ENCODE measurements around the gene LEFTY2.
"Not testable (repeated sequence)": the region's sequence is repeated elsewhere in the genome, so short reads cannot be mapped to it uniquely, and the experiment has no call there.

LEFTY2 gene

DNA sequence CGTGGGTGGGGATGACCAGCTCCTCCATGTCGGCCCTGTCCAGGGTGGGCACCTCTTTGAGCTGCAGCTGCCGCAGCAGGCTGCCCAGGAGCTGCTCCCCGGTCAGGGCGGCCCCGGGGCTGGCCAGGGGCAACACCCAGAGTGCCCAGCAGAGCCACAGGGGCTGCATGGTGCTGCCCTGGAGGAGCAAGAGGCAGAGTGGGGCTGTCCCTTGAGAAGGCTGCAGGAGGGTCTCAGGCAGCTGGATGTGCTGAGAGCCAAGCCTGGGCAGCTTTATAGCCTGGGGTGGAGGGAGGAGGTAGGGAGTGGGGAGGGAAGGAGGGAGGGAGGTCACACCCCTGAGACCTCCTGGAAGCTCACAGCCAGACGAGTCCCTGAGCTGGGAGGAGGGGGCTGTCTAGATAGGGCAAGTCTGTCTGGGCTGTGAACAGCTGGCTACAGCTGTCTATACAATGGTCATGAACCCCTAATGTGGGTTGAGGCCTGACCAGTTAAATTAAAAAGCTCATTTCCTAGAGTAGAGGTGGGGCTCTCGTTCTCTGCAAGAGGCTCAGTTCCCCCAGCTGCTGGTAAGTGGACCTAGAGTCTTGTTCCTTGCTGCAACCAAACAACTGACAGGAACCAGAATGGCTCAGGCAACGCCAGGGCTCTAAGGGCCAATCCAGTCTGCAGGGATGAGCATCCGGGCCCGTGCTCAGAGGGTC is 52.0 kb downstream of the LEFTY2 start, which contains the start of gene LEFTY1:
TSS of gene LEFTY1 (minus strand) at position 249 of the 704 bp plus-strand sequence. CDS start at position 169, 80 bp downstream.
- Histone ChIP-seq H3K4me1 (ENCODE audit: insufficient read depth, insufficient read length) (peaks cover 28% of the 10 kb centered on the region), H3K9ac (ENCODE audit: insufficient read length, low read depth) (peak within 1 kb of the TSS; percentile 66), H3K36me3 (ENCODE audit: insufficient read depth, insufficient read length, low read length) (no peaks in the 10 kb centered on the region), H3K27me3 (ENCODE audit: insufficient read depth, insufficient read length) (peaks cover under 1% of the 10 kb centered on the region), H3K9me3 (ENCODE audit: insufficient read depth, low read length) (no peaks in the 10 kb centered on the region), H3K4me3 (ENCODE audit: insufficient read length, low read depth) (no peak within 1 kb of the TSS)
- TF ChIP-seq ZNF274 (IDR thresholded peaks at IDR 0.05; ENCODE audit: low read depth, low read length) (no peak), SUZ12 (IDR thresholded peaks at IDR 0.05; ENCODE audit: extremely low read depth, insufficient read depth, insufficient read length) (no peak), YY1 (IDR thresholded peaks at IDR 0.05; ENCODE audit: insufficient read depth, insufficient read length) (no peak)
- no peak for DNase-seq (ENCODE audit: low read depth, low spot score)

DNA sequence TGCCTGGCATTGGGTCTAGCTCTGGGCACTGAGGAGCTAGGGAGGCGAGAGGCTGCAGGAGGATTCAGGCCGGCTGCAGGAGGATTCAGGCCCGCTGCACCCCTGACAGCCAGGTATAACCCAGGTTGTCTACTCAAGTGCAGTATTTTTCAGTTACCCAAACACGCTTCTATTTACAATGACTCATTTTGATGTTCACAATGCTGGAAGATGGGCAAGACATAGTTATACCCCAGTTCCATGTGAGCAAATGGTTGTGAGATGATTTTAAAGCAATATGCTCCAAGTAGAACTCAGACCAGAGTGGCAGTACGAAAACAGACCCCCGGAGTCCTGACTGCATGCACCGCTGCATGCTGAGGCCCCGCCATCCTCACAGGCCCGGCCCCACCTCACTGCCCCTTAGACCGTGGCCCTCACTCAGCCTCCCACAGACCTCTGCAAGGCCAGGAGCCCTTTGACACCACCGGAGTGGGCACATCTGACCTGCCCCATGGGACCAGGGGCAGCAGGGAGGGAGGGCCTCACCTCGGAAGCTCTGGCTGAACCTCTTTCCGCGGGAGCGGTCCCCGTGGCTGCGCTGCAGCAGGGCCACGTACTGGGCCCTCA is 52.6 kb downstream of the LEFTY2 start:
- peaks cover 28% of the 10 kb centered on the region for H3K4me1 ChIP-seq (ENCODE audit: insufficient read depth, insufficient read length)
- DNase-seq (ENCODE audit: low read depth, low spot score) = no peak
- peaks cover 6% of the 10 kb centered on the region for H3K27me3 ChIP-seq (ENCODE audit: insufficient read depth, insufficient read length)
- H3K4me3 ChIP-seq (ENCODE audit: insufficient read length, low read depth) = no peak overlapping the region
- H3K36me3 ChIP-seq (ENCODE audit: insufficient read depth, insufficient read length, low read length) = no peaks in the 10 kb centered on the region
- no peak for TF ChIP-seq YY1 (IDR thresholded peaks at IDR 0.05; ENCODE audit: insufficient read depth, insufficient read length)
- TF ChIP-seq SUZ12 (IDR thresholded peaks at IDR 0.05; ENCODE audit: extremely low read depth, insufficient read depth, insufficient read length) = no peak
- no peak for TF ChIP-seq ZNF274 (IDR thresholded peaks at IDR 0.05; ENCODE audit: low read depth, low read length)
- peak overlapping the region; percentile 66 for H3K9ac ChIP-seq (ENCODE audit: insufficient read length, low read depth)
- H3K9me3 ChIP-seq (ENCODE audit: insufficient read depth, low read length) = no peaks in the 10 kb centered on the region

DNA sequence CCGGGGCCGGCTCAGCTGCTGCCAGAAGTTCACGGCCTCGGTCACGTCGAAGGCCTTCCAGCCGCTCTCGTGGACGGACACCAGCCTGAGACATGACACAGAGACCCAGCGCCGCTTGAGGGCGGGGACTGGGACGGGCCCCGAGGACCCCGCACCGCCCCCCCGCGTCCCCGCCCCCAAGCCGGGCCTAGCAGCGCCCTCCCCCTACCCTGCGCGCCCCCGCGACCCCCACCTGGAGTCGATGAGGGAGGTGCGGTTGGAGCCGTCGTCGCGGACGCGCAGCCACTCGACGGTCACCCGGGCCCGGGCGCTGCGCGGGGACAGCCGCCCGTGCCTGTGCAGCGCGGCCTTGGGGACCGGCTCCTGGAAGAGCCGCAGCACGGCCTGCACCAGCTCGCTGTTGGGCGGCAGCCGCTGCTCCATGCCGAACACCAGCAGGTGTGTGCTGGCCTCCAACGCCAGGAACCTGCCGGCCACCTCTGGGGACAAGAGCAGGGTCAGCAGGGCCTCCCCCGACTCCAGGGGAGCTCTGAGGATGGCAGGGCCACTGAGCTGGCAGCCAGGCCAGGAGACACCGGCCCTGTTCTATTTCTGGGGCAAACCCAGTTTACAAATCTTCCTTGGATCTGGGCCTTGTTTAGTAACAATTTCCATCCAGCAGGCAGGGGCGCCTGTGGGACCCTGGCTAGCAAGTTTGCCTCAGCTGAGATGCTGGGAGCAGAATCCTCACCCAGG is 53.3 kb downstream of the LEFTY2 start:
- H3K4me1 ChIP-seq (ENCODE audit: insufficient read depth, insufficient read length) = peaks cover 28% of the 10 kb centered on the region
- H3K9me3 ChIP-seq (ENCODE audit: insufficient read depth, low read length); H3K27me3 ChIP-seq (ENCODE audit: insufficient read depth, insufficient read length); H3K9ac ChIP-seq (ENCODE audit: insufficient read length, low read depth); H3K4me3 ChIP-seq (ENCODE audit: insufficient read length, low read depth); DNase-seq (ENCODE audit: low read depth, low spot score); H3K36me3 ChIP-seq (ENCODE audit: insufficient read depth, insufficient read length, low read length): not testable (repeated sequence)

DNA sequence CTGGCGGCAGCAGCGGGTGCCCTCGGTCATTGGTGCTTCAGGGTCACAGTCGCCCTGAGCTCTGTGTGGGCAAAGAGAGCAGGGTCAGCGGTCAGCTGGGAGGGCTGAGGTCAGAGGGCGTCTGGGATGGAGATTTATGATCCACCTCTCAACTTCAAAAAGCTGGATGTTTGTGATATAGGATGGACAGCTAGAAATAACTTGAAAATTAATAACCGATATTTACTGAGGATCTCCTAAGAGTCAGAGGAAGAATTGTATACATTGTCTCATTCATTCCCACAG is 54.0 kb downstream of the LEFTY2 start:
- H3K9me3 ChIP-seq (ENCODE audit: insufficient read depth, low read length) = no peaks in the 10 kb centered on the region
- no peak overlapping the region for H3K9ac ChIP-seq (ENCODE audit: insufficient read length, low read depth)
- H3K27me3 ChIP-seq (ENCODE audit: insufficient read depth, insufficient read length) = peaks cover 6% of the 10 kb centered on the region
- TF ChIP-seq YY1 (IDR thresholded peaks at IDR 0.05; ENCODE audit: insufficient read depth, insufficient read length) (no peak), SUZ12 (IDR thresholded peaks at IDR 0.05; ENCODE audit: extremely low read depth, insufficient read depth, insufficient read length) (no peak), ZNF274 (IDR thresholded peaks at IDR 0.05; ENCODE audit: low read depth, low read length) (no peak)
- H3K36me3 ChIP-seq (ENCODE audit: insufficient read depth, insufficient read length, low read length) = no peaks in the 10 kb centered on the region
- H3K4me3 ChIP-seq (ENCODE audit: insufficient read length, low read depth) = no peak overlapping the region
- H3K4me1 ChIP-seq (ENCODE audit: insufficient read depth, insufficient read length) = peaks cover 28% of the 10 kb centered on the region
- DNase-seq (ENCODE audit: low read depth, low spot score) = no peak
